Measurements from ENCODE around the gene B4GALNT2. TPM values are rescaled to one million over a fixed set of nuclear protein-coding genes. Genes with fewer than 3 reads are reported as not detected.
"Not testable (repeated sequence)": the region's sequence is repeated elsewhere in the genome, so short reads cannot be mapped to it uniquely, and the experiment has no call there.

The B4GALNT2 gene
- total RNA-seq, 3 donors from 2014 or later (not counting 1 experiment from before 2014, with no cell fraction given), result 0.05 TPM; not detected in 1

DNA sequence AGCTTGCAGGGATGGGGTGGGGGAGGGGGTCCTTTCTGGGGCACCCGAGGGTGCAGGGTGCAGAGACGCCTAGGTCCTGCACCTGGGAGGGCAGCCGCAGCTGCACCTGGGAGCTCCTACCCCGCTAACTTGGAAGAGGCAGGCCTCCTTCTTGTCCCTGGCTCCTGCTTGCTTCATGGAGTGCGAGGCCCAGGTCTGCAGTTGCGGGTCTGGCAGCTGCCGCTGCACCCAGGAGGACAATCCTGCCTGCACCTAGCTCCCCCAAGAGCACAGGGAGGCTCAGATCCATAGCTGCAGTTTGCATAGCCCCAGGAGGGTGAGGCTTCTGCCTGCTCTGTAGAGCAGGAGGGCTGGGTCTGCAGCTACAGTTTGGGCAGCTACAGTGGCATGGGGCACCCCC lies 51.2 kb downstream of the B4GALNT2 start:
- H3K4me3 Mint-ChIP-seq, result no peak overlapping the region
- H3K36me3 Mint-ChIP-seq, result no peaks in the 10 kb centered on the region

DNA sequence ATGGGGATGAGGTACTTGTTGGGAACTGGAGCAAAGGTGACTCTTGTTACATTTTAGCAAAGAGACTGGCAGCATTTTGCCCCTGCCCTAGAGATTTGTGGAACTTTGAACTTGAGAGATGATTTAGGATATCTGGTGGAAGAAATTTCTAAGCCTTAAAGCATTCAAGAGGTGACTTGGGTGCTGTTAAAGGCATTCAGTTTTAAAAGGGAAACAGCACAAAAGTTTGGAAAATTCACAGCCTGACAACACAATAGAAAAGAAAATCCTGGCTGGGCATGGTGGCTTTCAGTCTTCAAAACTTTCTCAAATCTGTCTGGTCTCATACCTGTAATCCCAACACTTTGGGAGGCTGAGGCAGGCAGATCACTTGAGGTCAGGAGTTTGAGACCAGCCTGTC lies 52.0 kb downstream of the B4GALNT2 start:
- H3K4me1 Mint-ChIP-seq, result peaks cover 9 to 13% of the 10 kb centered on the region in 2 donors
- intact Hi-C loops (cut with micrococcal nuclease), result loop anchor here (10.0 kb wide), 1 partner anchor 210 kb away; no protein-coding TSS in a partner anchor
- not testable (repeated sequence) for H3K27ac Mint-ChIP-seq

More for the DNA sequence above, 51.2 kb downstream of the B4GALNT2 start:
- no peaks in the 10 kb centered on the region for H3K27me3 ChIP-seq (ENCODE audit: control insufficient read depth, insufficient read depth, low read length)
- peaks cover 10% of the 10 kb centered on the region for H3K9me3 ChIP-seq (ENCODE audit: control insufficient read depth, insufficient read depth, low read length)
- H3K27ac ChIP-seq (ENCODE audit: low read length), result no peak overlapping the region
- WGBS (ENCODE audit: insufficient coverage), result 92% methylated on average over 7 of the region's 7 CpGs
- intact Hi-C loops (cut with micrococcal nuclease), result loop anchor here (10.0 kb wide), 1 partner anchor 211 kb away; no protein-coding TSS in a partner anchor
- TF ChIP-seq, protein P1, sequence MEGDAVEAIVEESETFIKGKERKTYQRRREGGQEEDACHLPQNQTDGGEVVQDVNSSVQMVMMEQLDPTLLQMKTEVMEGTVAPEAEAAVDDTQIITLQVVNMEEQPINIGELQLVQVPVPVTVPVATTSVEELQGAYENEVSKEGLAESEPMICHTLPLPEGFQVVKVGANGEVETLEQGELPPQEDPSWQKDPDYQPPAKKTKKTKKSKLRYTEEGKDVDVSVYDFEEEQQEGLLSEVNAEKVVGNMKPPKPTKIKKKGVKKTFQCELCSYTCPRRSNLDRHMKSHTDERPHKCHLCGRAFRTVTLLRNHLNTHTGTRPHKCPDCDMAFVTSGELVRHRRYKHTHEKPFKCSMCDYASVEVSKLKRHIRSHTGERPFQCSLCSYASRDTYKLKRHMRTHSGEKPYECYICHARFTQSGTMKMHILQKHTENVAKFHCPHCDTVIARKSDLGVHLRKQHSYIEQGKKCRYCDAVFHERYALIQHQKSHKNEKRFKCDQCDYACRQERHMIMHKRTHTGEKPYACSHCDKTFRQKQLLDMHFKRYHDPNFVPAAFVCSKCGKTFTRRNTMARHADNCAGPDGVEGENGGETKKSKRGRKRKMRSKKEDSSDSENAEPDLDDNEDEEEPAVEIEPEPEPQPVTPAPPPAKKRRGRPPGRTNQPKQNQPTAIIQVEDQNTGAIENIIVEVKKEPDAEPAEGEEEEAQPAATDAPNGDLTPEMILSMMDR (IDR thresholded peaks at IDR 0.05), result no peak
- Mint-ChIP-seq H3K9me3 (no peaks in the 10 kb centered on the region), H3K27ac (no peak overlapping the region), H3K27me3 (ENCODE audit: low read depth in 2 of 2) (no peaks in the 10 kb centered on the region), H3K4me1 (peaks cover 9 to 13% of the 10 kb centered on the region in 2 donors)
- H3K4me1 ChIP-seq (ENCODE audit: control insufficient read depth, insufficient read depth, low read length), result peaks cover 16% of the 10 kb centered on the region
- no peak overlapping the region for H3K4me3 ChIP-seq (ENCODE audit: low read length)
- no peaks in the 10 kb centered on the region for H3K36me3 ChIP-seq (ENCODE audit: control insufficient read depth, insufficient read depth, low read length)
- no peak for DNase-seq
- no peak for ATAC-seq

DNA sequence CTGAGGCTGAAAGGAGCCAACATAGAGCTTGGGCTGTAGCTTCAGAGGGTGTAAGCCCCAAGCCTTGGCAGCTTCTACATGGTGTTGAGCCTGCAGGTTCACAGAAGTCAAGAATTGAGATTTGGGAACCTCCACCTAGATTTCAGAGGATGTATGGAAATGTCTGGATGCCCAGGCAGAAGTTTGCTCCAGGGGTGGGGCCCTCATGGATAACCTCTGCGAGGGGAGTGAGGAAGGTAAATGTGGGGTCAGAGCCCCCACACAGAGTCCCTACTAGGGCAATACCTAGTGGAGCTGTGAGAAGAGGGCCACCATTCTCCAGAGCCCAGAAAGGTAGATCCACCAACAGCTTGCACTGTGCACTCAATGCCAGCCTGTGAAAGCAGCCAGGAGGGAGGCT lies 52.8 kb downstream of the B4GALNT2 start:
- H3K9me3 Mint-ChIP-seq; H3K36me3 ChIP-seq (ENCODE audit: control insufficient read depth, insufficient read depth, low read length); H3K4me3 Mint-ChIP-seq; H3K4me3 ChIP-seq (ENCODE audit: low read length); DNase-seq; H3K27ac Mint-ChIP-seq; H3K27me3 Mint-ChIP-seq (ENCODE audit: low read depth in 2 of 2); H3K27ac ChIP-seq (ENCODE audit: low read length); H3K9me3 ChIP-seq (ENCODE audit: control insufficient read depth, insufficient read depth, low read length); ATAC-seq; H3K36me3 Mint-ChIP-seq; H3K27me3 ChIP-seq (ENCODE audit: control insufficient read depth, insufficient read depth, low read length): not testable (repeated sequence)
- peaks cover 10% of the 10 kb centered on the region for H3K4me1 ChIP-seq (ENCODE audit: control insufficient read depth, insufficient read depth, low read length)
- H3K4me1 Mint-ChIP-seq, result peaks cover 8 to 16% of the 10 kb centered on the region in 2 donors
- WGBS (ENCODE audit: insufficient coverage), result 100% methylated on average over 1 of the region's 1 CpG
- intact Hi-C loops (cut with micrococcal nuclease), result loop anchor here (10.0 kb wide), 1 partner anchor 209 kb away; no protein-coding TSS in a partner anchor

More for the DNA sequence above, 52.0 kb downstream of the B4GALNT2 start:
- peaks cover 16% of the 10 kb centered on the region for H3K4me1 ChIP-seq (ENCODE audit: control insufficient read depth, insufficient read depth, low read length)
- H3K9me3 Mint-ChIP-seq; H3K27ac ChIP-seq (ENCODE audit: low read length); DNase-seq; ATAC-seq; H3K27me3 Mint-ChIP-seq (ENCODE audit: low read depth in 2 of 2); H3K36me3 Mint-ChIP-seq; H3K4me3 Mint-ChIP-seq; H3K36me3 ChIP-seq (ENCODE audit: control insufficient read depth, insufficient read depth, low read length); H3K4me3 ChIP-seq (ENCODE audit: low read length); H3K9me3 ChIP-seq (ENCODE audit: control insufficient read depth, insufficient read depth, low read length); H3K27me3 ChIP-seq (ENCODE audit: control insufficient read depth, insufficient read depth, low read length): not testable (repeated sequence)

DNA sequence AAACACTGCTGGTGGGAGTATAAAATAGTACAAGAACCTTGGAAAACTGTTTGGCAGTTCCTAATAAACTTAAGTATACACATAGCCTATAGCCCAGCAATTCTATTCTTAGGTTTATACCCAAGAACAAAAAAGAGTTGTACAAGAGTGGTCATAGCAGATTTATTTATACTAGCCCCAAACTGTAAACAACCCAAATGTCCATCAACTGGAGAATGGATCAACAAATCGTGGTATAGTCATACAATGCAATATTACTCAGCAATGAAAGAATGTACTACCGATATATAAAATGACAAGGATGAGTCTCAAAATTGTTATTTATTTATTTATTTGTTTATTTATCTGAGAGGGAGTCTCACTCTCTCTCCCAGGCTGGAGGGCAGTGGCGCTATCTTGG lies 54.7 kb downstream of the B4GALNT2 start:
- no peak overlapping the region for H3K4me3 ChIP-seq (ENCODE audit: low read length)
- H3K4me1 ChIP-seq (ENCODE audit: control insufficient read depth, insufficient read depth, low read length), result peaks cover 11% of the 10 kb centered on the region
- Mint-ChIP-seq H3K9me3 (no peaks in the 10 kb centered on the region), H3K27me3 (ENCODE audit: low read depth in 2 of 2) (no peaks in the 10 kb centered on the region), H3K27ac (no peak overlapping the region), H3K4me3 (no peak overlapping the region), H3K36me3 (no peaks in the 10 kb centered on the region), H3K4me1 (peaks cover 18 to 26% of the 10 kb centered on the region in 2 donors)
- TF ChIP-seq, protein P1 (IDR thresholded peaks at IDR 0.05), result no peak
- H3K9me3 ChIP-seq (ENCODE audit: control insufficient read depth, insufficient read depth, low read length), result peaks cover 10% of the 10 kb centered on the region
- no peak for DNase-seq
- no peaks in the 10 kb centered on the region for H3K36me3 ChIP-seq (ENCODE audit: control insufficient read depth, insufficient read depth, low read length)
- WGBS (ENCODE audit: insufficient coverage), result 100% methylated on average over 1 of the region's 3 CpGs
- intact Hi-C loops (cut with micrococcal nuclease), result loop anchor here (10.0 kb wide), 1 partner anchor 208 kb away; no protein-coding TSS in a partner anchor
- ATAC-seq, result no peak
- no peaks in the 10 kb centered on the region for H3K27me3 ChIP-seq (ENCODE audit: control insufficient read depth, insufficient read depth, low read length)
- no peak overlapping the region for H3K27ac ChIP-seq (ENCODE audit: low read length)

Measured in natural killer cell (primary cell).